Measurements from ENCODE around the gene MACROD2.

The MACROD2 gene

DNA sequence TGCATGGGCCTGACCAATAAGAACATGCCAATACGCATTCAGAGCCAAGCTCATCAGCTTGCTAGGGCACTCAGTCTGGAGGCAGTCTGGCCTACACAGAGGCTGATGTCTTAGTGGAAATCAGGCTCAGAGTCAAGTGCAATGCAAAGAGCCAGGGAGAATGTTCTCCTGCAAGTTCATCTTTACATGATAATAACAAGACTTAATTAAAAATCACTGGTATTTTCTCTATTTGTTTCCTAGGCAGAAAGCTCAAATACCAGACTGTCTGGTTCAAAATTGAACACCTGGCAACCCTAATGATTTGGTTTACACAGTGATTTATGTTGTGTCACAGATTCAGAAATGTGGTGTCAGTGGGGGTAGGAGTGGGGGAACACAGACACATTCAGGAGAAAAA is 1031.4 kb downstream of the MACROD2 start:
- no peak for DNase-seq

DNA sequence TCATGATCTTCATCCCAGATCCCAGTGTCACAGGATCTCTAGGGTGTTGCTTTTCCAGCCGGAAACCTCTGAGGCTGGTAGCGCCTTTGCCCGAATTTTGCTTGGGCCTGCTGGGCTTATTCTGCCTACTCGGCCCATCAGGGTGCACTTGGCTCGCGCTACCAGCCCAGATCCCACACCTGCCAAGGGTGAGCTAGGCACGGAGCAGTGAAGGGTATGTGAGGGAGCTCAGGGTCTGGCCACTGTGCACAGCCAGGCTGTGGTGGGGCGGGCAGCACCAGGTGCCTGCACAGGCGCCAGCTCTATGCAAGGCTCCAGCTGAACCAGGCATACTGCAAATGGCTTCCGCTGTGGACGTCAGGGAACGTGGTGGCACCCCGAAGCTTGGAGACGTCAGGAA is 1035.5 kb downstream of the MACROD2 start:
- no peak for DNase-seq

DNA sequence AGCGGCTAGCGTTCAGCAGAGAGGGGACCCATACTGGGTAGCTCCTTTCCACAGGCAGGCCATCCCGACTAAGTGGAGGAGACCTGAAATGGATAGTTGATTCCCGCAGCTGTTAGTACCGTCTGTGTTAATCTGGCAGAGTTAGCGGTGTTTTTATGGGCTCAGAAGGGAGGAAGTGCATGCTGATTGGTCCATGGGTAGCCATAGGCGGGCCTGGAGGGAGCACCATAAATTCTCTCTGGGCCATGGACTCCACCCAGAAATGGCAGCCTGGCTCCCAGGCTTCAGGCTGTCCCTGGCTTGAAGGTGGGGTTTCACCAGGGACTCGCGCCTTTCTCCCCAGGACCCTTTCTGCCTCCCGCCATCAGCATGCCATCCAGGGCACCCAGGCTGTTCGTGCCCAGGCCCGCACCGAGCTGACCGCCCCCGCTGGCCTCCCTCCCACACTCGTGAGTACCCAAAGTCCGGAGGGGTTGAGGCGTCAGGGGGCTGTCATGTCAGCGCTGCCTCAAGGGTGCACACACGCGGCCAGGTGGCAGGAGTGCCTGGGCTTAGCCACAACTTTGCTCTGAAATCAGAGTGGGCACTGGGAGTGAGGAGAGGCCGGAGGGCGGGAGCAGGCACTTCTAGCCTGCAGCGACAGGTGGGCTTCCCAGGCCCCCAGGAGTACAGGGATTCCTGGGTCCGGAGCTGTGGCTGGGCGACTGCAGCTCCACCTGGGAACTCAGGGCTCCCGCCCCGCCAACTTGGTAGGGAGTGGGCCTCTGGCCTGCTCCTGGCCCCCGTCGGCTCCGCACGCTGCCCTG is 1036.4 kb downstream of the MACROD2 start:
- DNase-seq = no peak

DNA sequence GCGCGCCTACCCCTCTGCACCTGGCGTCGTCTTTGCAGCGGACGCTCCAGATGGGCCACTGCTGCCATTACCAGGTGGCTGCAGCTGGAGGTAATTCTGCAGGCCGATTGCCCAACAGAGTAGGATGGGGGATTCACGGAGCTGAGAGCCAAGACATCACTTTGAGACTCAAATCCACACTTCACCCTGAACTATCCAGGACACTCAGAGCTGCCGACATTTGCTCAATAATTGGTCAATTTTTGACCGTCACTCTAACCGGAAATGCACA is 1037.0 kb downstream of the MACROD2 start:
- no peak for DNase-seq

DNA sequence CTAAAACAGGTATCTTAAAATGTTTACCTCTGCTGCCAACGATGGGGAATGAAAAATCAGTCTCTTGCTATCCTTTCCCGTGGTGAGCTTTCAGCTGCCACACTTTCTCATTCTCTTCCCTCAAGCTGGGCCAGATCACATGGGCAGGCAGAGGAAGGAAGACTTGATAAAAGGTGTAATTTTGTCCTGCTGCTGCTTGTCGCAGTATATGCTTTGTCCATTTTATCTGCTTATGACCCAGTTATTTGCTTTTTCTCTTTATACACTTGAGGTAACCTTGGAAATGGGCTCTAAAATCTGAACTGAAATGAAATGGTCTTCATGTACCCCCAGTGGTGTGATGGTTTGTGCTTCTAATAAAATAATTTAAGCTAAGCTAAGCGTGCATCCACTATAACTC is 1038.0 kb downstream of the MACROD2 start:
- no peak for DNase-seq

DNA sequence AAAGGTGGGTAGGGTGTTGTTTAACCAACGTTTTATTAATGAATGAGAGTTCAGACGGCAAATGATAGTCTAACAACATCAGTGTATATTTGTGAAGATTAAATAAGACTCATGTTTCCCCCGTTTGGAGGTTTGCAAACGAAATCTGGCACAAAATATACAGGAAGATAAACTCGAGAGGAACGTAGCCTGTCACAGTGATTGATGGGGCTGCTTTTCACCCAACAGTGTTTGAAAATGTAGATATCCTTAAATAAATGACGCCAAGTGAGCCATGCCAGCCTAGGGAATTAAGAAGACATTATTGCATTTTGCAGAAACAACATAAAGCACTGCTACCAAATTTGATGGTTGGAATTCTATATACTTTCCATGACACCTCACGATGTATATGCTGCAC is 1038.6 kb downstream of the MACROD2 start:
- DNase-seq = no peak

DNA sequence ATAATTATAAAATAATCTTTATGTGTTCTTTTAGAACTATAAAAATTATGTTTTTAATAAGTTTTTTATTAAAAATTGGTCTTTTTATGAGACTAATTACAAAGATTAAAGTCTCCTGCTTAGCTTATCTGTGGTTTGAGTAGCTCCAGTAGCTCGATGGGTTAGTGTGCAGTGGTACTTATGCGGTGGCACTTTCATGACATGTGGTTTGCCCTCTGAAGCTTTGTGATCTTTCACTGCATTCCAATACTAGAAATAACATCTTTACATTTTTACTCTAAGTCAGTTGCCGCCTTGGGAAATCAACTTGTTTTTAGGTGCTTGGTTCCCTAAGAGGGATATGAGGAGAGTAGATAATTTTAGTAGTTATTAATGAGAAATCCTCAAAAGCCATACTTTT is 1041.6 kb downstream of the MACROD2 start:
- DNase-seq = no peak

DNA sequence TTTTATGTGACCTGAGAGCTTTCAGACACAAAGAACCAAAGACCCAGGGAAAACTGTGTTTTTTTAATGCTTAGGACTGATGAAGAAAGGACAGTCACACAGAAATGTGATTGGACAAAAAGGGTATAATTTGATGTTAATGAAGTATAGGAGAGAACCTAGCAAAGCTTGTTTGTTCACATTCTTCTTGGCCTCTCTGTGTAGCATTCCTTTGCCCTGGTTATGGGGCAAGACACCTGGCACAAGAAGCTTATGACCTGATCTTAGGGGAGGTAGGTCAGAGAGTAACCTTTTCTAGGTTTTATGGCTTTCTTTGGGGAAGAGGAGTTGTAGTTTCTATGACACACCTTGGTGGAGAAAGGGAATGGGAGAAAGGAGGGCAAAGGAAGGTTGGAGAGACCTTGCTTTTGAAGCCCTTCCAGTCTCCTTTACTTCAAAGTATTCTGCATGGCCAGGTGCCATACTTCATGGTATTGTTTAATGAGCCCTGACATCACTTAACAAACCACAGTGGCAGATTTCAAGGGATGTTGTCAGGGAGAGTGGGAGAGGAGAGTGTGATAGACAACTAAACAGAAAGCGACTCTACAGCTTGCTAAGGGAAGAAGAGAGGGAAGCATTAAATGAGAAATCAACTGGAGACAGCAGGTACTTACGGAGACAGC is 1043.9 kb downstream of the MACROD2 start:
- no peak for DNase-seq

DNA sequence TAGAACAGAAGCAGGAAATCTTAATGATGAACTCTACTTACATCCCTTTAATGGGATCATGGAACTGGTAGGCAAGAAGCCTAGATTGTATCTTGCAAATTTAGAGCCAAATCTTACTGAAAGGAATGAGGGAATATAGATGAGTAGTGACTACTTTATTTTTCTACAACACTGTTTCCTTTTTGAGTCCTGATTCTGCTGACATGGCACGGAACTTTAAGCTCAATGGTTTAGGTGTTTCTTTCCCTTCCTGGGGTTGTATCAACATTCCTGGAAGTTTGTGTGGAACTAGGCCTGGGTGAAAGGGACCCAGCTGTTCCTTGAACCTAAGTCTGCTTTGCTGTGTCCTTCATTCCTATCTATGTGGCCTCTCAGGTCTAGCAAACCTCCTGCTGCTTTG is 1047.4 kb downstream of the MACROD2 start:
- DNase-seq = no peak

DNA sequence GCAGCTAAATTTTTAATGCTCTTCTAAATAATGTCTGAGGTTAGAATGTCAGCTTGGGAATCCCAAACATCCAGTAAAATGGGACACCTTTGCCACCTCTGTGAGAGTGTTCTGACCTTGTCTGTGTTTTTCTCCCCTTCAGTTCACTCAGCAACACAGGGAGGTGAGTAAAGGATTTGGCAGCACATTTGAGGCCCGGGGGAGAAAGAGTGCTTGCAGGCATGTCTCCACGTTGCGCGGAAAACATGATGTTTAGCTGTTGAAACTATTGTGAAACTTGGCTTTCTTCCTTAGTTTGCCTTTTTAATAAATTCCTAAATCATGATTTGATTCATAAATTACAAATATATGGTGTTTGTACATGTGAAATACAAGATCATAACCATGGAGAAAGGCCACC is 1049.9 kb downstream of the MACROD2 start:
- no peak for DNase-seq

DNA sequence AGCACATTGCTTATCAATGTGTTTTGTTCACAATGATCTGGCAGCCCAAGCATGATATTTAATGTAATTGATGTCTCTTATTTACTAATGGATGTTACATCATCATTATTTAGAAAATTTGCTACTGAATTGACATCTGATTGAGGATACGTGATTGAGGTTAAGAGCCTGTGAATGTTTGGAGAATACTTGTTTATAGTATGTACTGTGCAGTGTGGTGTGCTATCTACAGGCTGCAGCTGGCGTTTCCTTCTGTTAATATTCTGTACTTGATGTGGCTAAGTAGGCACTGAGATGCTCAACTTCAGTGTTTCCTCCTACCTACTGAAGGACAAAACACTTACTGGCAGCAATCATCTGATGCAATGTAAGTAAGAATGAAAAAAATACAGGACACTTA is 1051.7 kb downstream of the MACROD2 start:
- DNase-seq = no peak

DNA sequence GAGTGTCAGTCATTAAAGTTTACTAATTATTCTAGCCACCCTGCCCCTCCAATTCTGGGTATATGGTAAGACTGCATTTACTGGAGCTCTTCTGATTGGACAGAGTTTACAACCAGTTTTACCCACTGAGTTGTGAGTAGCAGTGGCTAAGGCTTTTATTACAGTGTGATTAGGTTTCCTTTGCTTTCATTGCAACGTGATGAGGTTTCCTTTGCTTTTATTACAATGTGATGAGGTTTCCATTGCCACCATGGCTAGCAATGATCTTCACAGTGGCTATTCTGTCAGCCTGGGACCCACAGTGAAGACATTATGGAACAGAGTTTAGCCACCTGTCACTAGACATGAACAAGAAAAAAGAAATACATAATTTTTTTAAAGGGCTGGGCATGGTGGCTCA is 1052.3 kb downstream of the MACROD2 start:
- DNase-seq = no peak

DNA sequence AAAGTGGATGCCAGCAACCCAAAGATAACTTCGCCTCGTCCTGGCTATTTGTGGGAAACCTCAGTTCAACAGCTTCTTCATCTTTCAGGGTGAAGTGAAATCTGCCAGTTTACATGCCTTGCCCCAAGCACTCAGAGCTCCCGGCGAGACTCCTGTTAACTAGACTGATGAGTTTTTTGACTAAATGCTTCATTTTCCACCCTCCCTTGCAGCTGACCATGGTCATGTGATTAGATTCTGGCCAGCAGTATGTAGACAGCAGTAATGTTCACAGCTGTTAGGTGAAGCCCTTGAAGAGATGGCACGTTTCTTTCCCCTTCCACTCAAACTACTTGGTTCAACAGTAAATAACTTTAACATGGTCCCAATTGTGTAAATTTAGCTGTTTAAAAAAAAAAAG is 1060.9 kb downstream of the MACROD2 start:
- no peak for DNase-seq

DNA sequence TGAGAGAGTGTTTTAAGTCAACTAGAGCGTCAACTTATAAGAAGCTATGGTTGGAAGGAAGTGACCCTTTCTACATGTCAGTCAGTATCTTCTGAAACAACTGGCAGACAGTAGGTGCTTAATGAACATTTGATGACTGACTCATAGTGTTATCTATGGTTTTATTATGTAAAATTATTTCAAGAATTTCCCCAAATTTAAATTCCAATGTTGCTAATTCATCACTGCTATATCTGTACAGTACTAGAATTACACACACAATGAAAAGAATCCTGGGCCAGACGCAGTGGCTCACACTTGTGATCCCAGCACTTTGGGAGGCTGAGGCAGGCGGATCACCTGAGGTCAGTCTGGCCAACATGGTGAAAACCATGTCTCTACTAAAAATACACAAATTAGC is 1063.5 kb downstream of the MACROD2 start:
- no peak for DNase-seq

DNA sequence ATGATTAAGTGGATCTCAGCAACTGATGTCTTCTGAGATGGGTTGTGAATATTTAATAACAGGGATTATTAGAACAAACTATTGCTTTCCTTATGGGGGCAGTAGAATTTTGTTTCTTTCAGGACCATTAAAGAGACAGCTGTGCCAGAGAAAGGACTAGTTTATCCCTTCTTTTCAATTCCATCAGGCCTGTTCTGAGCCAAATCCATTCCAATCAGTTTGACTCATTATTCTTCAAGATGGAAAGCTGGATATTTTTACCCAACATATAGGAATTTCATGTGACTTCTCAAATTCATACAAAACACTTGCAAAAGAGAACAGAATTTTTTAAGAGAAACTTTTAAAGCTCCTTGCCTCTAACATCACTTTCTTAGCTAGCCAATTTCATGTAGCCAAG is 1064.1 kb downstream of the MACROD2 start:
- DNase-seq = no peak

DNA sequence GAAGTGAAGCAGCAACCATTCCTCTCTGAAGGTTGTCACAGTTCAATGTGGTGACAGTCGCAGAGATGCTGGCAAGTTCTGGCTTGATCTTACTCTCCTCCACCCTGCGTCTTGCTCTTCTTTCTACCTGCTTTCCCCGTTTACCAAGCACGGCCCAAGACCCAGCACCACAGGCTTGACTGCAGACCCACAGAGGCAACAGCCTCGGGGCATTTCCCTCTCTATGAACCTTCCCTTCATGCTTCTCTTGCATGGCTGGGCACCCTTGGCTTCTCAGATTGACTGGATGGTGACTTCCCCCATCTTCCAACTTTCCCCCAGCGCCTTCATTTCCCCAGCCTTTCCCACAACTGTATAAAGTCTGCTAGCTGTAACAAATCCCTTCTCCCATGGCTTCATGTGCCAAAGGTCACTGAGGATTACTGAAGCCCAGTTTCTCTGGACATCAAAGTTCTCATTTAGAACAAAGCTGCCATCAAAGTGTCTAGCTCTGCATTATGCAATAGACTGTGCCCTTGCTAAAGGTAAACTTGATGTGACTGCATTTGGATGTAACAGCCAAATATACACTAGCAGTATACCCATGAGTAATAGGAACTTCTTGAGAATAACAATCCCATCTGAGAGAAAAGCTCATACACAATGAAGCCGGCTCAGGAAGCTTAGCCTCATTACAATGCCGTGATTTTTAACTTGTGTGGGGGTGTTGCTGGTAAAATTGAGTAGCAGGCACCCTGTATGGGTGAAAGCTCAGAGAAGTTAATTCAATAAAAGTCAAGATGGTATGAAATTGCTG is 1065.1 kb downstream of the MACROD2 start:
- no peak for DNase-seq

DNA sequence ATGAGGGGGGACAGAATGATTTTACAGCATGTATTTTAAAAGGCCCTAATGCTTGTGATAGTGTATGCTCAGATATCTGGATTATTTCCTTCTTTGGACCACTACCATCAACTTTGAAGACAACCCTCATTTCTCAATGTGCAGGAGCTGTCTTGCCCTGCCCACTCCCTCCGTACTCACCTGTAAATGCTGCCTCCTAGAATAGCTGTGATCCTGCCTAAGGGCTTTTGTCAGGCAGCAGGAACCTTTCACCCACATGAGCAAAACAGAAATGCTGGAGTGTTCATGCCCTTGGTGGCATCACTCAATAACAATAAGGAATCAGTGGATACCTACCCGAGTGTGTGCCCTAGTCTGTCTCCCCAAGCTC is 1065.7 kb downstream of the MACROD2 start:
- DNase-seq = no peak

DNA sequence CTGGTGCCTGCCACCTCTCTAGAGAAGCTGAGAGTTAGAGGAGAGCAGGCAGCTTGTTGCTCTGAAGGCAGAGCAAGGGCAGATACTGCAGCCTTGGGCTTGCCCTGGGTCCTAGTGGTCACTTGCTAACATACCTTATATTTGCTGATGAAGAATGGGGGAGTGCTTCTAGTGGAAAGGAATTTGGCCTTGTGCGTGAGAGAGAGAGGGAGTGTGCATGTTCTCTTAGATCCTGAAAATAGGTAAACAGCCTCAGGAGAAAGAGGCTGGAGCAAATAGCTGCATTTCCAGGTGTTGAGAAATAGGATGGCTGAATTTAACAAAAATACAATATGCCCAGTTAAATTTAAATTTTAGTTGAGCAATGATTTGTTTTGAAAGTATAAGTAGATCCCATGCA is 1066.6 kb downstream of the MACROD2 start:
- DNase-seq = no peak

DNA sequence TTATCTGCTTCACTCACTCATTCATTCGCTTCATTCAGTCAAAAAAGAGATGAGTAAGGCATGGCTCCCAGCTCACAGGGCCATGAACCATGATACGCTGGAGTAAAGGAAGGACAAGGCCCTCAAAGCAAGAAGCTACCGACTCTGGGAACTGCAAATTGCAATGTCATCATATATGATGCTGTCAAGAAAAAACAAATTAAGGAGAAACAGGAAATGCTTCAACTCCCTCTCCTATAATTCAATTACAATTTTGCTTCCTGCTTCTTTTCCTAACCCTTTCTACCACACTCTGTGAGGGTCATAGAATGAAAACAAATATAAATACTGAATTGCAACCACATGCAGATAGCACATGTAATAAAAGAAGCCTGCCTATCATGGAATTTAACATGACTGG is 1067.8 kb downstream of the MACROD2 start:
- no peak for DNase-seq

DNA sequence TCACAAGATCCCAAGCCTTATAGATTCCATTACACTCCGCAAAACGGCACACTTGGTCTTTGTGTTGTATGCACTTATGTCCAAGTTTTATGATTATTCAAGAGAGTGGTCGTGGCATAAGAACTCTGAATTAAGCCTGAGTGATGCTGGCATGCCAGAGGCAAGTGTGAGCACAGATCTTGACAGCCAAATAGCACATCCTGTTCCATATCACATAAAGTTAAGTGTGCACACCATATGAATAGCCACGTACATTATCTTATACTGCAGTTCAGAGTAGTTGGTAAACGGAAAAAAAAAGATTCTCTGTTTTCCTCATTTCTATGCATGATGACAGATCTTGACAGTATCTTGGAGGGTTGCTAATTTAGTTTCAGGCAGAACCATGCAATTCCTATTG is 1069.4 kb downstream of the MACROD2 start:
- DNase-seq = no peak

DNA sequence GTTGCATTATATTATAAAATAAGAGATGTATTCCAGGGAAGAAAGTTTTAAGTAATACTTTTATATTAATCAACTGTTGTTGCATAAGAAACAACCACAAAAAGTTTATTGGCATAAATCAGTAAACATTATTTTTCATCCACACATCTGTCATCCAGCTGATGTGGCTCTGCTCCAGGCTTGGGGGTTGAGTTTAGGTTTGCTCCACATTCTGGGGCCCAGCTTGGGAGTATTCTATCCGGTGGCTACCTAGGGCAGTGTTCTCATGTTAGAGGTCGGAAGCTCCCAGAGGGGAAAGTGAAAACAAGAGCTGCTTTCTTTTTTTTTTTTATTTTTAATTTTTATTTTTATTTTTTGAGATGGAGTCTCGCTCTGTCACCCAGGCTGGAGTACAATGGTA is 1070.5 kb downstream of the MACROD2 start:
- DNase-seq = no peak

DNA sequence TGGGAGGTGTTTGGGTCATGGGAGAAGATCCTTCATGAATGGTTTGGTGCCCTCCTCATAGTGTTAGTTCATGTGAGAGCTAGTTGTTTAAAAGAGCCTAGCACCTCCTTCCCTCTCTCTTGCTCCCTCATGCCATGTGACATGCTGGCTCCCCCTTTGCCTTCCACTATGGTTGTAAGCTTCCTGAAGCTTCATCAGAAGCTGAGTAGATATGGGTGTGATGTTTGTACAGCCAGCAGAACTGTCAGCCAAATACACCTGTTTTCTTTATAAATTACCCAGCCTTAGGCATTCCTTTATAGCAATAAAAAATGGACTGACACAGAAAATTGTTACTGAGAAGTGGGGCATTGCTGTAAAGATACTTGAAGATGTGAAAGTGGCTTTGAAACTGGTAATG is 1073.2 kb downstream of the MACROD2 start:
- no peak for DNase-seq

DNA sequence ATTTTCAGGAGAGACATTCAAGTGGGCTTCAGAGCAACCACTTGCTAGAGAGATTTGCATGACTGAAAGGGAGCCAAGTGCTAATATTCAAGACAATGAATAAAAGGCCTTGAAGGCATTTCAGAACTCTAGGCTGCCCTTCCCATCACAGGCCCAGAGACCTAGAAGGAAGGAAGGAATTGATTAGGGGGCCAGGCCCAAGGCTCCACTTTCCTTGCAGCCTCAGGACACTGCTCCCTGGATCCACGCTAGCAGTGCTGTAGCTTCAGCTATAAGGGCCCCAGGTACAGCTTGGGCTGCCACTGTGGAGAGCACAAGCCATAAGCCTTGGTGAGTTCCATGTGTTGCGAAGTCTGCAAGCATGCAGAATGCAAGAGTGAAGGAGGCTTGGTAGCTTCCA is 1074.0 kb downstream of the MACROD2 start:
- no peak for DNase-seq
